Stimulated activated CD8-positive, alpha-beta memory T cell treated with anti-CD3 and anti-CD28 coated beads, Interleukin-4, amount 100 ng/mL, for 4 hours (primary cell): ENCODE results near the gene SP1.
"Not testable (repeated sequence)": the region's sequence is repeated elsewhere in the genome, so short reads cannot be mapped to it uniquely, and the experiment has no call there.

ENCODE experiments used
- DNase-seq, 2 donors: peaks; one replicate each; pipeline ENCODE4 v3.0.0-alpha.2; 2020; ENCODE audit warnings: low read depth in 2 of 2, low spot score in 1 of 2

Gene SP1

GRCh38 chr12:53358836-53359419 is 21.0 kb upstream of the SP1 start:
- DNase-seq: no peak

- not testable (repeated sequence) for DNase-seq
Measured at GRCh38 chr12:53361638-53362037, 18.3 kb upstream of the SP1 start.

- DNase-seq: no peak
Measured at GRCh38 chr12:53365245-53365904, 14.6 kb upstream of the SP1 start.

- DNase-seq: not testable (repeated sequence)
Measured at GRCh38 chr12:53373554-53374133, 6.3 kb upstream of the SP1 start.

GRCh38 chr12:53374277-53374676 is 5.7 kb upstream of the SP1 start:
- not testable (repeated sequence) for DNase-seq

- DNase-seq: no peak
Measured at GRCh38 chr12:53376747-53377146, 3.2 kb upstream of the SP1 start.

- no peak for DNase-seq
Measured at GRCh38 chr12:53378222-53378621, 1.8 kb upstream of the SP1 start.

GRCh38 chr12:53378724-53379388 is 1.1 kb upstream of the SP1 start:
- no peak for DNase-seq

GRCh38 chr12:53379389-53380103 is 430 bp upstream of the SP1 start:
- peak in 1 of 2 donors; percentile 98 for DNase-seq

- no peak for DNase-seq
Measured at GRCh38 chr12:53380794-53381730, 1.1 kb downstream of the SP1 start.

GRCh38 chr12:53381731-53382630 is 2.0 kb downstream of the SP1 start:
- DNase-seq: no peak

- no peak for DNase-seq
Measured at GRCh38 chr12:53383258-53383657, 3.3 kb downstream of the SP1 start.

- not testable (repeated sequence) for DNase-seq
Measured at GRCh38 chr12:53386381-53386780, 6.4 kb downstream of the SP1 start.

GRCh38 chr12:53388932-53389331 is 9.0 kb downstream of the SP1 start:
- no peak for DNase-seq

- no peak for DNase-seq
Measured at GRCh38 chr12:53389702-53390101, 9.7 kb downstream of the SP1 start.

- no peak for DNase-seq
Measured at GRCh38 chr12:53391724-53392123, 11.7 kb downstream of the SP1 start.

- DNase-seq: no peak
Measured at GRCh38 chr12:53399896-53400295, 19.9 kb downstream of the SP1 start.

- not testable (repeated sequence) for DNase-seq
Measured at GRCh38 chr12:53402351-53402750, 22.4 kb downstream of the SP1 start.

- DNase-seq: no peak
Measured at GRCh38 chr12:53402871-53403270, 22.9 kb downstream of the SP1 start.
